WERI-Rb-1 (cell line): Measurements from ENCODE around the gene DEFB124.

ENCODE experiments used
- DNase-seq: peaks from one replicate; pipeline ENCODE4 v3.0.0-alpha.2; 2020
- H3K27ac ChIP-seq: fragments of 250-450 bp; sonication (Bioruptor Pico); 2 replicates; pipeline ENCODE4 v1.5.1; 2020; ENCODE audit warnings: mild to moderate bottlenecking, moderate library complexity
- H3K27me3 ChIP-seq: fragments of 250-450 bp; sonication (Bioruptor Pico); 2 replicates; pipeline ENCODE4 v1.5.1; 2021; ENCODE audit warnings: mild to moderate bottlenecking, low read depth, moderate library complexity; ENCODE audit not compliant: insufficient read depth, severe bottlenecking
- H3K36me3 ChIP-seq: fragments of 250-450 bp; sonication (Bioruptor Pico); 2 replicates; pipeline ENCODE4 v1.5.1; 2020; ENCODE audit warnings: mild to moderate bottlenecking, moderate library complexity
- H3K4me3 ChIP-seq: 2 replicates; pipeline ENCODE4 v1.5.1; 2011; ENCODE audit warnings: low read depth, mild to moderate bottlenecking, control low read depth, low read length
- H3K9me3 ChIP-seq: fragments of 250-450 bp; sonication (Bioruptor Pico); 2 replicates; pipeline ENCODE4 v1.5.1; 2021; ENCODE audit warnings: mild to moderate bottlenecking, moderate library complexity; ENCODE audit not compliant: severe bottlenecking
- CTCF ChIP-seq: IDR thresholded peaks from 2 replicates; pipeline ENCODE4 v1.5.1; 2011; ENCODE audit warnings: low read depth, mild to moderate bottlenecking, control low read depth, inconsistent platforms, low read length

The DEFB124 gene

GRCh38 chr20:31425797-31426196 is 49.1 kb downstream of the DEFB124 start:
- no peak for TF ChIP-seq CTCF
- H3K36me3 ChIP-seq: no peaks in the 10 kb centered on the region

GRCh38 chr20:31418307-31418706 is 56.6 kb downstream of the DEFB124 start:
- no peaks in the 10 kb centered on the region for H3K36me3 ChIP-seq
- no peak for DNase-seq
- no peaks in the 10 kb centered on the region for H3K9me3 ChIP-seq
- peaks cover 4% of the 10 kb centered on the region for H3K27me3 ChIP-seq
- TF ChIP-seq CTCF: no peak
- H3K27ac ChIP-seq: no peak overlapping the region
- no peak overlapping the region for H3K4me3 ChIP-seq

More at GRCh38 chr20:31425797-31426196, 49.1 kb downstream of the DEFB124 start:
- Histone ChIP-seq H3K9me3 (no peaks in the 10 kb centered on the region), H3K4me3 (no peak overlapping the region), H3K27me3 (no peaks in the 10 kb centered on the region), H3K27ac (no peak overlapping the region)
- no peak for DNase-seq

- H3K36me3 ChIP-seq: no peaks in the 10 kb centered on the region
- peaks cover 6% of the 10 kb centered on the region for H3K27me3 ChIP-seq
- H3K9me3 ChIP-seq: no peaks in the 10 kb centered on the region
- H3K4me3 ChIP-seq: no peak overlapping the region
- no peak for TF ChIP-seq CTCF
- DNase-seq: no peak
- no peak overlapping the region for H3K27ac ChIP-seq
These were observed 59.3 kb downstream of the DEFB124 start for GRCh38 chr20:31415653-31416052.
